PFSK-1 (cell line): ENCODE data around the gene ST6GALNAC3.

Experiments
- FOXP2 ChIP-seq: optimal IDR thresholded peaks from 2 replicates; pipeline ENCODE3; 2011; ENCODE audit warnings: borderline replicate concordance, control low read depth, inconsistent platforms; ENCODE audit not compliant: insufficient read depth; ENCODE audit errors: extremely low read length, extremely low read depth
- POLR2AphosphoS5 ChIP-seq: IDR thresholded peaks from 2 replicates; pipeline ENCODE4 v1.6.1; 2012; ENCODE audit warnings: low read depth, mild to moderate bottlenecking, control low read depth, low read length, moderate library complexity
- REST ChIP-seq, 2 experiments: IDR thresholded peaks; 2 replicates each; pipeline versions ENCODE4 v1.6.1 to v1.8.0; 2011 to 2012; ENCODE audit warnings: low read depth in 2 of 2, low read length in 2 of 2, control low read depth in 1 of 2, inconsistent platforms in 1 of 2, mild to moderate bottlenecking in 1 of 2, moderate library complexity in 1 of 2; ENCODE audit not compliant: insufficient read depth in 1 of 2
- SIN3A ChIP-seq: IDR thresholded peaks from 2 replicates; pipeline ENCODE4 v1.6.1; 2012; ENCODE audit warnings: mild to moderate bottlenecking, low read length, moderate library complexity, borderline replicate concordance; ENCODE audit not compliant: insufficient read depth
- TAF1 ChIP-seq: IDR thresholded peaks from 2 replicates; pipeline ENCODE4 v1.6.1; 2012; ENCODE audit warnings: low read length, control low read depth, borderline replicate concordance; ENCODE audit not compliant: insufficient read depth

Gene ST6GALNAC3

GRCh38 chr1:76164165-76164564 lies 89.6 kb downstream of the ST6GALNAC3 start:
- TF ChIP-seq FOXP2 (no peak), TAF1 (no peak), POLR2AphosphoS5 (no peak), SIN3A (no peak), REST (IDR thresholded peaks at IDR 0.05; ENCODE audit: insufficient read depth in 1 of 2, low read depth in 2 of 2, low read length in 2 of 2) (no peak)

- no peak for TF ChIP-seq SIN3A
Measured at GRCh38 chr1:76170084-76170483, 95.5 kb downstream of the ST6GALNAC3 start.

- TF ChIP-seq POLR2AphosphoS5: no peak
- TF ChIP-seq SIN3A: no peak
- no peak for TF ChIP-seq TAF1
- no peak for TF ChIP-seq REST (IDR thresholded peaks at IDR 0.05; ENCODE audit: insufficient read depth in 1 of 2, low read depth in 2 of 2, low read length in 2 of 2)
- TF ChIP-seq FOXP2: no peak
Measured at GRCh38 chr1:76170513-76170912, 96.0 kb downstream of the ST6GALNAC3 start.

GRCh38 chr1:76176000-76176399 lies 101.5 kb downstream of the ST6GALNAC3 start:
- no peak for TF ChIP-seq REST (IDR thresholded peaks at IDR 0.05; ENCODE audit: insufficient read depth in 1 of 2, low read depth in 2 of 2, low read length in 2 of 2)
- no peak for TF ChIP-seq TAF1

GRCh38 chr1:76177615-76178014 lies 103.1 kb downstream of the ST6GALNAC3 start:
- no peak for TF ChIP-seq SIN3A
- no peak for TF ChIP-seq REST (IDR thresholded peaks at IDR 0.05; ENCODE audit: insufficient read depth in 1 of 2, low read depth in 2 of 2, low read length in 2 of 2)
- TF ChIP-seq POLR2AphosphoS5: no peak
- no peak for TF ChIP-seq TAF1
- TF ChIP-seq FOXP2: no peak
